Astrocyte of the hippocampus (primary cell): ENCODE results near the gene DGKI.
A peak's percentile ranks its signal among the peaks of the same experiment; 100 is the strongest.

Experiments
- DNase-seq: peaks from one replicate; pipeline ENCODE4 v3.0.0; 2011; ENCODE audit warnings: low read depth, low spot score

DGKI gene

GRCh38 chr7:137789215-137789882, 57.4 kb downstream of the DGKI start:
- peak; percentile 28 for DNase-seq

- no peak for DNase-seq
Observed at GRCh38 chr7:137787301-137787976, 59.3 kb downstream of the DGKI start.

GRCh38 chr7:137778511-137778910, 68.3 kb downstream of the DGKI start:
- DNase-seq = no peak

GRCh38 chr7:137774793-137775201, 72.0 kb downstream of the DGKI start:
- peak; percentile 37 for DNase-seq

- peak; percentile 50 for DNase-seq
Observed at GRCh38 chr7:137772748-137773147, 74.0 kb downstream of the DGKI start.

- no peak for DNase-seq
Observed at GRCh38 chr7:137772316-137772715, 74.5 kb downstream of the DGKI start.

GRCh38 chr7:137771679-137772078, 75.1 kb downstream of the DGKI start:
- DNase-seq = peak; percentile 90

GRCh38 chr7:137771273-137771672, 75.5 kb downstream of the DGKI start:
- no peak for DNase-seq

GRCh38 chr7:137768366-137768765, 78.4 kb downstream of the DGKI start:
- DNase-seq = no peak

GRCh38 chr7:137762334-137762733, 84.4 kb downstream of the DGKI start:
- no peak for DNase-seq

GRCh38 chr7:137760111-137760510, 86.7 kb downstream of the DGKI start:
- peak; percentile 52 for DNase-seq

- no peak for DNase-seq
Observed at GRCh38 chr7:137757146-137757925, 89.4 kb downstream of the DGKI start.

GRCh38 chr7:137755846-137756651, 90.7 kb downstream of the DGKI start:
- no peak for DNase-seq

GRCh38 chr7:137755427-137755826, 91.3 kb downstream of the DGKI start:
- DNase-seq = no peak

- peak; percentile 29 for DNase-seq
Observed at GRCh38 chr7:137753948-137754851, 92.6 kb downstream of the DGKI start.

GRCh38 chr7:137753575-137753947, 93.2 kb downstream of the DGKI start:
- no peak for DNase-seq

GRCh38 chr7:137753067-137753466, 93.7 kb downstream of the DGKI start:
- DNase-seq = no peak

- no peak for DNase-seq
Observed at GRCh38 chr7:137751361-137752009, 95.3 kb downstream of the DGKI start.

GRCh38 chr7:137747359-137748031, 99.3 kb downstream of the DGKI start:
- DNase-seq = no peak

GRCh38 chr7:137743021-137743420, 103.8 kb downstream of the DGKI start:
- DNase-seq = no peak
